ENCODE data around the gene TSPYL6. TPM values are rescaled to one million over a fixed set of nuclear protein-coding genes. Genes with fewer than 3 reads are reported as not detected.

The TSPYL6 gene
- total and polyA plus RNA-seq, 2 of the 8 experiments (the other 6 are each of a cell fraction or from before 2014, with no cell fraction given): not detected

- no peak overlapping the region for H4K91ac ChIP-seq (replicated peaks; ENCODE audit: insufficient read length, low read length)
- H3K23me2 ChIP-seq (ENCODE audit: low read depth, low read length): no peaks in the 10 kb centered on the region
- no peak overlapping the region for H2AFZ ChIP-seq (ENCODE audit: low read length)
- no peak for FAIRE-seq
- H2BK12ac ChIP-seq (ENCODE audit: low read depth, low read length): no peak overlapping the region
- H2BK20ac ChIP-seq (ENCODE audit: low read length): no peak overlapping the region
- no peak overlapping the region for H3K56ac ChIP-seq (replicated peaks; ENCODE audit: insufficient read length, low read depth, low read length)
- no peak overlapping the region for H4K8ac ChIP-seq (ENCODE audit: extremely low read depth, insufficient read depth, low read length)
- 54% methylated on average over 4 of the region's 4 CpGs; no CpG with 5 or more reads in 1 of the 2 experiments for WGBS, 2 experiments (ENCODE audit: extremely low coverage in 1 of 2, insufficient coverage in 1 of 2, insufficient read length in 1 of 2, insufficient replicate concordance in 2 of 2, low coverage in 1 of 2, low lambda C conversion rate in 2 of 2, missing lambda C conversion rate in 1 of 2)
- H4K20me1 ChIP-seq (replicated peaks in 1 of 2; ENCODE audit: control insufficient read depth in 1 of 2, insufficient read depth in 2 of 2, low read length in 2 of 2): no peaks in the 10 kb centered on the region
- H3K4me3 ChIP-seq (ENCODE audit: extremely low read depth in 1 of 4, insufficient read depth in 2 of 4, low read depth in 3 of 4, low read length in 4 of 4): no peak overlapping the region
- no peak overlapping the region for H3K18ac ChIP-seq (ENCODE audit: extremely low read depth, low read length)
- H4K5ac ChIP-seq (ENCODE audit: insufficient read length, low read depth, low read length): no peak overlapping the region
- H3K79me2 ChIP-seq (ENCODE audit: control insufficient read depth in 1 of 2, insufficient read depth in 2 of 2, low read length in 2 of 2): no peaks in the 10 kb centered on the region
- ChIA-PET CTCF (ENCODE audit: partially characterized antibody) (no interaction called here), POLR2A (ENCODE audit: partially characterized antibody) (no interaction called here)
- H3K4ac ChIP-seq (replicated peaks; ENCODE audit: insufficient read length, low read depth, low read length): no peak overlapping the region
- H3K23ac ChIP-seq (ENCODE audit: insufficient read length): no peak overlapping the region
- DNase-seq (ENCODE audit: low read depth in 1 of 2, low spot score in 2 of 2): no peak
- H2AK5ac ChIP-seq (ENCODE audit: low read depth, low read length): no peak overlapping the region
- H2BK5ac ChIP-seq (ENCODE audit: low read depth, low read length): no peak overlapping the region
- H2BK15ac ChIP-seq (ENCODE audit: low read length): no peak overlapping the region
- H3K14ac ChIP-seq (ENCODE audit: insufficient read length): no peak overlapping the region
- H3K27ac ChIP-seq (ENCODE audit: low read depth, low read length): no peak overlapping the region
- H3K79me1 ChIP-seq (ENCODE audit: low read depth, low read length): no peaks in the 10 kb centered on the region
- no peak overlapping the region for H2BK120ac ChIP-seq (replicated peaks; ENCODE audit: low read depth, low read length)
- H3K4me2 ChIP-seq (ENCODE audit: insufficient read depth in 1 of 2, low read depth in 2 of 2, low read length in 2 of 2): no peak overlapping the region
- 0 out of 4 replicates have a peak, but pooled peaks cover 0 to 3% of the 10 kb centered on the region in 2 experiments for H3K9me3 ChIP-seq (ENCODE audit: insufficient read depth in 2 of 2, low read depth in 1 of 2, low read length in 1 of 2)
- TF ChIP-seq BCL11A (IDR thresholded peaks at IDR 0.05; ENCODE audit: low read depth in 2 of 2, low read length in 2 of 2): no peak
- no peak for TF ChIP-seq RBBP5 (IDR thresholded peaks at IDR 0.05; ENCODE audit: borderline replicate concordance, low read depth, low read length)
- peaks cover 0 to 2% (median 0%) of the 10 kb centered on the region in 4 experiments; a peak in 2 of 7 replicates for H3K27me3 ChIP-seq (replicated peaks in 1 of 4; ENCODE audit: control insufficient read depth in 3 of 4, extremely low read depth in 1 of 4, insufficient read depth in 3 of 4, low read length in 3 of 4)
- no peak overlapping the region for H3K9ac ChIP-seq (replicated peaks in 1 of 4; ENCODE audit: extremely low read depth in 1 of 4, low read depth in 3 of 4, low read length in 3 of 4)
- H3K4me1 ChIP-seq (replicated peaks in 1 of 4; ENCODE audit: control insufficient read depth in 3 of 4, insufficient read depth in 4 of 4, low read length in 3 of 4): no peaks in the 10 kb centered on the region
- no peaks in the 10 kb centered on the region for H3K36me3 ChIP-seq (ENCODE audit: control insufficient read depth in 2 of 4, insufficient read depth in 4 of 4, low read length in 3 of 4)
Observed at GRCh38 chr2:54233832-54234649, 22.0 kb downstream of the TSPYL6 start.

Measured in H1 (cell line).